GM21619 (cell line): ENCODE results near the gene C10orf95.

Experiments
- ATAC-seq: cut with Tn5 transposase; IDR thresholded peaks from one replicate; pipeline ENCODE4 v1.9.1; 2021; ENCODE audit not compliant: unreplicated experiment

The C10orf95 gene

DNA sequence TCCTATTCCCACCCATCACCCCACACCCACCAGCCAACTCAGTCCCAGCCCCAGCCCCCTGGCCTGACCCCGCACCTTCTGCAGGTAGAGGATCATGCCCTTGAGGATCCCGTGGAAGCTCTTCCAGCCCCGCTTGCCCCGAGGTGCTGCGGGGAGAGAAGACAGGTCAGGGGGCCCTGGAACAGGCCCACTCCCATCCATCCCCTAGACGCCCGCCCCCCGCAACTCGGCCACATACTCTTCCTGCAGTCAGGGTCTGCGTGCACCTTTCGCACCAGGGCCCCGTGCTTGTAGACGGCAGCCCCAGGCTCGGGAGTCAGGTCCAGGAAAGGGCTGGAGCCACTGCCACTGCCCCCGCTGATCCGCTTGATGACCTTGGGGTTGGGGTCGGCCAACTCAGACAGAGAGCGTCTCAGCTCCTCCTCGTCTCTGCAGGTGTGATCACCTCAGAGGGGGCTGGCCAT, 46.2 kb downstream of the C10orf95 start:
- no peak for ATAC-seq

DNA sequence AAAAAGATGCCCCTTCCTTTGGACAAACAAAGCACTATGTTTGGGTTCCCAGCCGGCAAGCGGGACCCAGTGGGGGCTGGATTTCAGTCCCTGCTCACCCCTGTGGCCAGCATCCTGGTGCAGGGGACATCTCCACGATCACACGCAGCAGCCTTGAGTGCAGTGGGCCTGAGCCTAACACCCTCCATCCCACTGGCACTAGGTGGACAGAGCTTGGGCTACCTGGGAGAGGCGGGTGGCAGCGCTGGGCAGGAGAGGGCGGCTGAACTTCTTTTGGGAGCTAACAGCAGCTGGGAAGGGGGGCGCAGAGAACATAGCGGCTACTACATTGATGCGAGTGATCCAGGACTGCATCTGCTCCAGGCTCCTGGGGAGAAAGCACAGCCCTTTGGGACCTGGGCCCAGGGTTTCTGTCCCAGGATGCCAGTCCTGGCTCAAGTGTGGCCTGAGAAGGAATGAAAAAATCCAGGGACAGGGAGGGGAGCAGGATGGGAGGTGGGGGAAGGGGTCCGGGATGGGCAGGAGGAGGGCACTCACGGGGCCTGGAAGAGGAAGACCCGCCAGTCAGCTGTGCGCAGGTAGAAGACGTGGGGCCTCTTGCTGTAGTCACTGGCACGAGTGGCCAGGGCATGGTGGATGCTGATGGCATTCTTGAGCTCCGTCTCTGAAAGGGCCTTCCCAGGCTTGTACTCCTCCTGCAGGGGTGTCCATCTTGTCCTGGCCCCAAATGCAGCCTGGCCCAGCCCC, 46.8 kb downstream of the C10orf95 start:
- no peak for ATAC-seq

DNA sequence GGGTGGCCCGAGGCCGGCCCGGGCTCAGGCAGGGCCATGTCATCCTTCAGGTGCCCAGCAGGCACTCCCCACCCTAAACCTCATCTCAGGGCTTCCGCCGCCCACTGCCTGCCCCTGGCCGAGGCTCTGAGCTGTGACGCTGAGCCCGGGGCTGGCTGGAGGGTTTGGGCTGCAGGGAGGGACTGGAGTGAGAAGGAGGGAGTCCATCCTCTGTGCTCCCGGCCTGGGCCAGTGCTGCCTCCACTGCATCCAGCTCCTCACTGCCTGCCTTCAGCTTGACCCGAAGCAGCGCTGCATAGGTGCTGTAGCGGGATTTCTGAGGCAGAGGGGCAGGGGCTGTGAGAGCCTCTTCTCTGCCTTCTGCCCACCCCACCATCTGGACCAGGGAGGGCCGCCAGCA, 48.2 kb downstream of the C10orf95 start:
- no peak for ATAC-seq

DNA sequence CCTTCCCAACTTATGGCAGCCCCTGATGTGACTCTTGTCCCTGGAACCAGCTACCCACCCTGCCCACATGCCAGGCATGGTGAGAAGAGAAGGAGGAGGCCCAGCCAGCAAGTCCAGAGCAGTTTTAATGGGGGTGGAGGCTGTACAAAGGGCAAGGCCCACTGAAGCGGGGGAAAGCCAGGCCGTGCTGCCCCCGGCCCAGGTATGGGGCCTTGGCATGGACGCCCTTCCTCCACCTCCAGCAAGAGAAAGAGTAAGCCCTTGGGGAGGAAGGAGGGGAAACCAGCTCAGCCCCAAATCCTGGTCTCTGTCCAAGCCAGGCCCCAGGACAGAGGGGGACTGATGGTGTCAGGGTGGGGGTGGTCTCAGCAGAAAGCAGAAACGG, 48.8 kb downstream of the C10orf95 start:
- ATAC-seq: no peak

DNA sequence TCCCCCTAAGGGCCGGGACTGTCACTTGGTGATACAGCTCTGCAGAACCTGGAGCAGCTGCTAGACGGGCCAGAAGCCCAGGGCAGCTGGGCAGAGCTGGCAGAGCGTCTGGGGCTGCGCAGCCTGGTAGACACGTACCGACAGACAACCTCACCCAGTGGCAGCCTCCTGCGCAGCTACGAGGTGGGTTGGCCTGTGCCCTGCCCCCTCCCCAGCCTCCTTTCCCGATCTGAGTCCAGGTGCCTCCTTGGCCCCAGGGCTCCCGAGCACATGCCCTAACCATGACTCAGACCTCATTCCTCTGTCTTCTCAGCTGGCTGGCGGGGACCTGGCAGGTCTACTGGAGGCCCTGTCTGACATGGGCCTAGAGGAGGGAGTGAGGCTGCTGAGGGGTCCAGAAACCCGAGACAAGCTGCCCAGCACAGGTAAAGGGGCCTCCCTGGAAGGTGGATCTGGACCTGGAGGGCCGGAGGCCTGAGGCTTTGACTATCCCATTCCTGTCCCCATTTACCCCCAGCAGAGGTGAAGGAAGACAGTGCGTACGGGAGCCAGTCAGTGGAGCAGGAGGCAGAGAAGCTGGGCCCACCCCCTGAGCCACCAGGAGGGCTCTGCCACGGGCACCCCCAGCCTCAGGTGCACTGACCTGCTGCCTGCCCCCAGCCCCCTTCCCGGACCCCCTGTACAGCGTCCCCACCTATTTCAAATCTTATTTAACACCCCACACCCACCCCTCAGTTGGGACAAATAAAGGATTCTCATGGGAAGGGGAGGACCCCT, 49.4 kb downstream of the C10orf95 start:
- ATAC-seq: no peak

DNA sequence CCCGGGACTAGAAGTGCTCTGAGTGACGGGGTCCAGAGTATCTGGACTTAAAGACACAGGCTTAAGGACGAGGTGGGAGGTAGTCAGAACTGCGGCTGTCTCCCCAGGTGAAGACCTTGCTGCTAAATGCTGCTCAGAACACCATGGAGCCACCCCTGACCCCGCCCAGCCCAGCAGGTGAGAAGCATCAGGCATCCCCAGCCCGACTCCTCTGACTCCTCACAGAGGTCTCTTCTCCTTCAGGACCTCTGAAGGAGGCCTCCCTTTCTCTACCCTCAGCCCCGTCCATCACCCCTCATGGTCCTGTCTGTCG, 50.0 kb downstream of the C10orf95 start:
- ATAC-seq: no peak

DNA sequence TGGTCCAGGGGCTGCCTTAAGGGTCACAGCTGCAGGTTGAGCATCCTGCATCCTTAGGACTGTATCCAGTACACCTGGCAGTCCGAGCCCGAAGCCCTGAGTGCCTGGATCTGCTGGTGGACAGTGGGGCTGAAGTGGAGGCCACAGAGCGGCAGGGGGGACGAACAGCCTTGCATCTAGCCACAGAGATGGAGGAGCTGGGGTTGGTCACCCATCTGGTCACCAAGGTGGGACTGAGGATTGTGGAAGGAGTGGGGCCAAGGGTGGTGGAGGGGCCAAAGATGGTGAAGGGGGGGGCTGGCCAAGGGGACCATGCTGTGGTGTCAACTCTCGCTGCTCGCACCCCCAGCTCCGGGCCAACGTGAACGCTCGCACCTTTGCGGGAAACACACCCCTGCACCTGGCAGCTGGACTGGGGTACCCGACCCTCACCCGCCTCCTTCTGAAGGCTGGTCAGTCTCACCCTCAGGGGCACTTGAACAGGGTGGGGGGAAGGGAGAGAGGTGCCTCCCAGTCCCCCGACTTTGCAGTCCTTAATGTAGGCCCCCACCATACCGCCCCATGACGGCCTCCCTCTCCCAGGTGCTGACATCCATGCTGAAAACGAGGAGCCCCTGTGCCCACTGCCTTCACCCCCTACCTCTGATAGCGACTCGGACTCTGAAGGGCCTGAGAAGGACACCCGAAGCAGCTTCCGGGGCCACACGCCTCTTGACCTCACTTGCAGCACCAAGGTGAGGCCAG, 50.6 kb downstream of the C10orf95 start:
- no peak for ATAC-seq

DNA sequence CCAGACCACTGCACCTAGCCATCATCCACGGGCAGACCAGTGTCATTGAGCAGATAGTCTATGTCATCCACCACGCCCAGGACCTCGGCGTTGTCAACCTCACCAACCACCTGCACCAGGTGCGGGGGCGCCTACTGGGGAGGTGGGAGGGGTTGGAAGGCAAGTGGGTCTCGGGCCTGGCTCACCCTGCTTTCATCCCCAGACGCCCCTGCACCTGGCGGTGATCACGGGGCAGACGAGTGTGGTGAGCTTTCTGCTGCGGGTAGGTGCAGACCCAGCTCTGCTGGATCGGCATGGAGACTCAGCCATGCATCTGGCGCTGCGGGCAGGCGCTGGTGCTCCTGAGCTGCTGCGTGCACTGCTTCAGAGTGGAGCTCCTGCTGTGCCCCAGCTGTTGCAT, 51.3 kb downstream of the C10orf95 start:
- no peak for ATAC-seq
